NCI-H524 treated with DMSO at 0.1 percent for 48 hours (cell line): ENCODE data around the gene ARPP21.
A peak's percentile ranks its signal among the peaks of the same experiment; 100 is the strongest.

Experiments used
- DNase-seq: peaks from one replicate; lab custom pipeline; 2025; lab: John Stamatoyannopoulos, UW

The ARPP21 gene

DNA sequence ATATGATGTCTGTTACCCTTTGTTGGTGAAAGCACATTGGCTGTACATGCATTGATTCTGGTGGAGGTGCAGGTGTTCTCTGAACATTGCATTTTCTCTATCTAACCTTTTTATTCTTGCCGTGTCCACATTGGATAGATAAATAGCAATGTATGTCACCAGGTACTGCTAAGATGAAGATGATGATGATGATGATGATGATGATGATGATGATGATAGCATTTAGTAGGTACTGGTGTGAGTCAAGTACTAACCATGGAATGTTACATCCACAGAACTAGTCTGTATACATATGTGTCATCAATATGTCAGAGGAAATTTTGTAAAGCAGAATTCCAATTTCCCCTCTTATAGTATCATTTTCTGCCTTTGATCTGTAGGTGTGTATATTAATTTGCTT is 36.3 kb downstream of the ARPP21 start:
- no peak for DNase-seq

DNA sequence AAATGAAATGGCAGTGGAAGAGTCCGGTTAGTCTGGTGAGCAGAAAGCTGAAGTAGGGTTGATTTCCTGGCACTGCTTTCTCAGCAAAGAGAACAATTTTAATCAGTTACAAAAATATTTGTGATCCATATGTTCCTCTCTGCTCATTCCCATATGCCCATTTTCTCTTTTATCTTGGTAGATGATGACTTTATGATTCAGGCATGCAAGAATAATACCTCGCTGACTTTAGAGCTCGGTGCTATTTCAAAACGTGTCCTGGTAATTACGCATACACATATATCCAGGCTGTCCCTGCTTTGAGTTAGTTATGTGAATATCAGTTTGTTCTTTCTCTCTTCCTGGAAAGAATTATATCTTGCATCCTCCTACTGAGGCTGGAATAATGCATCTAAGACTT is 38.5 kb downstream of the ARPP21 start:
- no peak for DNase-seq

DNA sequence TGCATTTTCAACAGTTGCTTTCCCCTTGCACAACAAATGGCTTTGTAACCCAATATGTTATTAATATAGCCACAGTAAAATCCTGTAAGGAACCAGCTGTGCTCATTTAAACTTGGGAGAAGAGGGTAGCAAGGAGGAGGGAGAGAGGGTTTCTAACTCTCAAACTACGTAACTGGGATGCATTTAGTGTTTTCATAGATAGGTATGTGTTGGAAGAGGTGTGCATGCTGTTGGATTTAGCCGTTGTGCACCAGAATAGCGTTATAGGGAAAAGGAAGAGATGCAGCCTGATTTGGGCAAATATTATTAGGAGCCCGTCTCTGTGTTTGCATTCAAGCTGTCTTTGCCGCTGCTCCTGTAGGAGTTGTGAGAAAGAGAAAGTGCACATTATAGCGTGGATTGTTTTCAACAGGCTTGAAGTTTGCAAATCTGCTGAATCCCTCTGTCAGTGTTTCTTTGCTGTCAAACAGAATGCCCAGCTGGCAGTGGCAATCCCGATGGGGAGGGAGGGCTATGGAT is 39.4 kb downstream of the ARPP21 start:
- DNase-seq = peak; percentile 75

GRCh38 chr3:35679409-35680080 is 40.2 kb downstream of the ARPP21 start:
- DNase-seq = peak; percentile 30

DNA sequence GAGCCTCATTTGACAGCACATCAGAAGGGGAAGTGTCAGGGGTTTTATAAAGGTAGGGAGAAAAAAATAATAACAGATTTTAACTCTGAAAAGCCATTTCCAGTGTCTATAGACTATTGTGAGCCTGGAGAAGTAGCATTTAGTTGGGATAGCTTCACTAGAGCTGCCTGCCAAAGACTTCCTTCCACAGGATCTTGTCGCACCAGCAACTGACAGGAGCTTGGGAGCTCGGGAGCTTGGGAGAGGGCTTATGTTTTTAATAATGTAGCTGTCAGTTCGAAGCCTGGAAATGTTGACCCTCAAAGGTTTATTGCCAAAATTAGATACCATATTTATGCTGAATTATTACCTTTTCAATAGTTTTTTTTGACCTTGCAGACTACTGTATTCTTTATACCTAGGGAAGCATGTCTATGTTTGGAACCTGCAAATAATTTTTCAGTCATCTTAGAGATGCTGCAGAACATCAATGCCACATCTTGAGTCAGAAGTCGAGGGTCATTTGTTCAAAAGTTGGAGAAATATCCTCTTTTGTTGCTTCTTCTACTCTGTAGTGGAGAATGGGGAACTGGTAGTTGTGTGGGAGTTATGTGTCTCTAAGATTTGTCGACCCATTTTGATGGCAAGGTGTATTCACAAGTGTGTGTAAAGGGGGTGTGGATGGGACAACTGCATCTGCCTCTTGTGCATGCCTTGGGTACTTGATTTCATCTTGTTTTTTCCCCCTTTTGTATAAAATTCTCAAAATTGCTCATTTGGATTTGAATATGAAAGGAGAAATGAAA is 41.7 kb downstream of the ARPP21 start:
- DNase-seq = no peak

GRCh38 chr3:35685153-35685552 is 45.8 kb downstream of the ARPP21 start:
- no peak for DNase-seq

- DNase-seq = no peak
Observed at GRCh38 chr3:35688826-35689225, 49.5 kb downstream of the ARPP21 start.

GRCh38 chr3:35690271-35690670 is 50.9 kb downstream of the ARPP21 start:
- DNase-seq = no peak

DNA sequence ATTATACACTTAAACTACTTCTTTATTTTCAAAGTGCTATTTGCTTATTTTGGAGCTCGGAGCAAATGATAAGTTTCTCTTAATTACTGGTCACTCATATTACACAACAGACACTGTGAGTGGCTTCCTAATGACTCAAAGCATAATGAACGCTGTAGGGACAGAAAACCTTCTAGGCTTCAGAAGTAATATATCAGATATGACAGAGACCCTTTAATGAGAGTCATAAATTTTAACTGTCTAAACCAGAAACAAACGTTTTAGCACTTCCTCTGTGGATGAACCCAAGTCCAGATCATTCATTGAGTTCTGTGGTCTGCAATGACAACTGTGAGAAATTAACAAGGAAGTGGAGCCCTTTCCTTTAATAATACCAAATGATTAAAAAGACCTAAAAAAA is 66.6 kb downstream of the ARPP21 start:
- no peak for DNase-seq

DNA sequence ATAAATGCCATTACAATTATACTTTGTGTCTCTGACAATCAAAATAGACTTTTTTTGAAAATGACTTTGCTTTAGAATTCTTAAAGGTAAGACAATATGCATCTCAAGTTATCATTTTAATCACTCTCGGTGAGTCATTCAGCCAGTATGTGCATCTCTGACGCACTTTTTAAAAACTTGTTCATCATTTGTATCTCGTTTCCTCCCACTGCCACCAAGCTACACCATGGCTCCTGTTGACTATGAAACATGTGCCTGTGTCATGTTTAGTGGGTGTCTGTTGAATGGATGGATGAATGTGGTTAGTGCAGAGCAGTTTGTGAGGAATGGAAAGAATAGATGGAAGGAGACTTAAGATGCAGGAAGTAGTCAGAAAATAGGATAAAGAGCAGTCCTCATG is 68.6 kb downstream of the ARPP21 start:
- DNase-seq = no peak

DNA sequence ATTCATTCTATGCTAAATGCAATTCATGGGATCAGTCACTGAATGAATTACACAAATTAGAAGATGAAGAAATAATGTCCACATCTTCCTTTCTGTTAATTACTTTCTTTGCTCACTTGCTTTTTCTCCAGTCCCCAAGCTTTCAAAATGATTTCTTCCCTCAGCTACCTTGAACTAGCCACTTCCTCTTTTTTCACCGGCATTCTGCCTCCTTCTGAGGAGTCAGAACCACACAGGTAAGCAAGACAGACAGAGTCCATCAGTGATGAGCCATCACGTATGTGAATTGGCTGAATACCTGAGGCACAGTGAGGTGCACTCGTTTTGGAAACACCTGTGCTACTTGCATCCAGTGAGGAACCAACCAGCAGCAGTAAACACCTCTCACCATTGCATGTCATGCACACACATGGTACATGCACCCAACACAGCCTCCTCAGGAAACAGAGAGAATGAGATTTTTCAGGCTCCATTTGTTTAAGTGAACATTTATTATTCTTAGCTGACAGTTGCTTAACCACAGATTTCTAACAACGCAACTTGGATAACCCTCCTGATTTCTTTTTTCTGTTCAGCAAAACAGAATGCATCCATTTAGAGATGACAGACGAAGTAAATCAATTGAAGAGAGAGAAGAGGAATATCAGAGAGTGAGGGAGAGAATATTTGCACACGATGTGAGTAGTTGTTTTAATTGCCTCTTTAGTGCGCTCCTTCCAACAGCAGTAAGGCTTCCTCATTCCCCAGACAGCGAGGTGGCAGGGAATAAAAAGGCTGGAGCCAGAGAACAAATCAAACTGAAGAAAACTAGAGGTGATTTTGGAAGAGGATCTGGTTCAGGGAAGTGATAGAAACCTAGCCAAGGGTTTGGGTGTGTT is 69.3 kb downstream of the ARPP21 start:
- DNase-seq = no peak

DNA sequence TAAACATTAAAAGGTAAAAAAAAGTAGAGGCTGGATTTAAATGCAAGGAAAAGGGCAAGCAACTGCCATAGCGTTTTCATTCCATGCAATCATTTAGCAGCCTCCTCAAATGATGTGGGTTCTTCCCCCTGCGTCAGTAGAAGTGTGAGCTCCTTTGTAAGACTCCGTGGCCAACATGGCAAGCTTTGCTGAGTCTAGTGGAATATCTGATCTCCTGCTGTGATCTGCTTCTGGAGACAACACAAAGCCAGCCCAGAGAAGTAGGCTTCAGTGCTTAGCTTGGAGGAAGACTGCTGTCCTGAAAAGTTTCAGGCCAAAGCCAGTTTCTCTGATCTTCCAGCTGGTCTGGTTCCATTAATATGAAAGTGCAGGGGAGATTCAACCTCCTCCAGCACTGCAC is 70.4 kb downstream of the ARPP21 start:
- DNase-seq = no peak

GRCh38 chr3:35710554-35710953 is 71.2 kb downstream of the ARPP21 start:
- DNase-seq = no peak

GRCh38 chr3:35718921-35719320 is 79.6 kb downstream of the ARPP21 start:
- no peak for DNase-seq

DNA sequence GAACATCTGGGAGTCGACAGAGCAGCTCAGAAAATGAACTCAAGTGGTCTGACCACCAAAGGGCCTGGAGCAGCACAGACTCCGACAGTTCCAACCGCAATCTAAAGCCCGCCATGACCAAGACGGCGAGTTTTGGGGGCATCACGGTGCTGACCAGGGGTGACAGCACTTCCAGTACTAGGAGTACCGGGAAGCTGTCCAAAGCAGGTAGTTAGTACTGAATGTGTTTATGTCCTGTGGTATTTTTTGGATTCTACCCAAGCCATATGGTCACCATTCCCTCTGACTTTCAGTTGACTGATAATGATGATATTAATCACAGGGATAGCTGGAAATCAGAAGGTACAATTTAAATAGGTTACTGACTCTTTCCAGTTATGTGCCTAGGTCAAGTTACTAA is 82.3 kb downstream of the ARPP21 start:
- no peak for DNase-seq

- no peak for DNase-seq
Observed at GRCh38 chr3:35722902-35723301, 83.6 kb downstream of the ARPP21 start.

DNA sequence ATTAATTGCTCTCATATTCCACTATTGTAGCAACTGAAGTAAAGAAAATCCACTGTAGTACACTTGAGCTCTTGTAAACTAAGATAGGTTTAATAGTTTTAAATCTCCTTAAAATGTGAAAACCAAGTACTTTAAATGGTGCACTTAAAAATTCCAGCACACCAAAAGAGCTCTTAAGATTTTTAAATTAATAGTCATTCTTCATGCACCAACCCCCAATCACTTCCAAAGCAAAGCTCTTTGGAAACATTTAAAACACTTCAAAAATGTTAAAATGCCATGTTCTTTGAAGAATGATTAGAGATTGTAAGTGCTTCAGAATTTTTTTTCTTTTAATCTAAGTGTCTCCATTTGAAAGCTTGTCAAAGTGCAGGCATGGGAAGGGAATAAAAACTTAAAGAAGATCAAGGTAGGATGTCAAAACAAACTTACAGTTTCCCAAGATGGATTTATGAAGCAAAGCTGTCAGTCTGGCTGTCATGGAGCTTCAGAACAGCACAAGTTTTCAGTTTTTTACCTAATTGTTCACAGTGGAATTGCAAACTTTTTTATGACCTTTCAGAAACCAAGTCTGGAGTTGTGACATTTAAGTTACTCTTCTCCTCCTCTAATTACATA is 84.3 kb downstream of the ARPP21 start:
- DNase-seq = peak; percentile 36

GRCh38 chr3:35724106-35724505 is 84.8 kb downstream of the ARPP21 start:
- DNase-seq = peak; percentile 73

DNA sequence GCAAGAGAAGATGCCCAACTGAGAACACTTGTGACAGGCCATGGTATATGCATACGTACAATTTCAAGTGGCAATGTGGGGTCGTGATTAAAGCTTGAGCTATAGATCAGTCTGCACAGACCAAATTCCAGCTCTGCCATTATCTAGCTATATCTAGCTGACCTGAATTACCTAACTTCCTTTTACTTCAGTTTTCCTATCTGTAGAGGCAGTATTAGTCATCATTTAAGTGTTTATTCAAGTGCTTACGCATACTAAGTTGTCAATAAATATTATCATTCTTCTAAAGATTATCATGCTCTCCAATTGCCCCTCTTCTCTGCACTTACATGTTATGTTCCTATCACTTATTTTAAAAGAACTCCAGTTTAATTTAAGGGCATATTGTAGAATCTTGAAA is 87.9 kb downstream of the ARPP21 start:
- no peak for DNase-seq

- no peak for DNase-seq
Observed at GRCh38 chr3:35733341-35733740, 94.0 kb downstream of the ARPP21 start.

DNA sequence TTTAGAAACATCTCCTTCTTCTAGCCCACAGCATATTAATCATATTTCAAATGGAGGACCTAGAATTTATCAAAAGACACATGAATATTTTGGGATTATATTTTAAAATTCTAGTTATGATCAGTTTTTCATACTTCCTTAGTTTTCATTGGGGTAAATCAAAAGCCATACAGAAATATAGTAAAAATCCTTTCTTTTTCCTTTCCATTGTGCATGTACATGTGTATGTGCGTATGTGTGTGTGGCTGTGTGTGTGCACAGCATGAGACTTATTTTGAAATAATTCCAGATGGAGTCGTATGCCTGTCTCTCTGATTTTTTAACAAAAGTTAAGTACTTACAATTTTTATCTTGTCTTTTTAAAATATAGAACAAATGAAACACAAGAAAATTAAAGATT is 94.5 kb downstream of the ARPP21 start:
- DNase-seq = no peak

- no peak for DNase-seq
Observed at GRCh38 chr3:35737080-35737479, 97.8 kb downstream of the ARPP21 start.
